Stimulated activated CD8-positive, alpha-beta memory T cell treated with anti-CD3 and anti-CD28 coated beads, Interleukin-4, amount 100 ng/mL, for 4 hours (primary cell): ENCODE measurements around the gene SEC16A.

Source experiments
- DNase-seq, 2 donors: peaks; one replicate each; pipeline ENCODE4 v3.0.0-alpha.2; 2020; ENCODE audit warnings: low read depth in 2 of 2, low spot score in 1 of 2

The SEC16A gene

GRCh38 chr9:136403538-136403914 lies 79.3 kb downstream of the SEC16A start:
- peak; percentile 46 to 64 for DNase-seq

- no peak for DNase-seq
Observed at GRCh38 chr9:136402067-136402466, 80.8 kb downstream of the SEC16A start.

GRCh38 chr9:136401173-136401922 lies 81.5 kb downstream of the SEC16A start:
- no peak for DNase-seq

- peak; percentile 64 to 69 for DNase-seq
Observed at GRCh38 chr9:136400038-136400834, 82.6 kb downstream of the SEC16A start, which contains the start of gene SNAPC4. SNAPC4 (minus strand) TSS chr9:136400170; CDS start chr9:136398428, 1,742 bp downstream.

- no peak for DNase-seq
Observed at GRCh38 chr9:136399176-136400037, 83.4 kb downstream of the SEC16A start.

GRCh38 chr9:136398286-136398685 lies 84.6 kb downstream of the SEC16A start:
- DNase-seq = no peak

- no peak for DNase-seq
Observed at GRCh38 chr9:136397643-136398042, 85.2 kb downstream of the SEC16A start.

- DNase-seq = no peak
Observed at GRCh38 chr9:136396219-136396515, 86.7 kb downstream of the SEC16A start.

- DNase-seq = no peak
Observed at GRCh38 chr9:136395345-136396218, 87.3 kb downstream of the SEC16A start.

- no peak for DNase-seq
Observed at GRCh38 chr9:136395020-136395340, 87.9 kb downstream of the SEC16A start.

- DNase-seq = no peak
Observed at GRCh38 chr9:136394312-136395019, 88.4 kb downstream of the SEC16A start.

GRCh38 chr9:136393531-136393930 lies 89.3 kb downstream of the SEC16A start:
- DNase-seq = no peak

GRCh38 chr9:136392538-136393449 lies 90.0 kb downstream of the SEC16A start:
- DNase-seq = no peak

GRCh38 chr9:136391737-136392537 lies 90.9 kb downstream of the SEC16A start:
- DNase-seq = no peak
